ENCODE measurements around the gene PYROXD2. TPM values are rescaled to one million over a fixed set of nuclear protein-coding genes. Genes with fewer than 3 reads are reported as not detected.
"Not testable (repeated sequence)": the region's sequence is repeated elsewhere in the genome, so short reads cannot be mapped to it uniquely, and the experiment has no call there.

The PYROXD2 gene
- total and polyA plus RNA-seq, 12 donors = 4.6 to 70.6 (median 28.3) TPM

DNA sequence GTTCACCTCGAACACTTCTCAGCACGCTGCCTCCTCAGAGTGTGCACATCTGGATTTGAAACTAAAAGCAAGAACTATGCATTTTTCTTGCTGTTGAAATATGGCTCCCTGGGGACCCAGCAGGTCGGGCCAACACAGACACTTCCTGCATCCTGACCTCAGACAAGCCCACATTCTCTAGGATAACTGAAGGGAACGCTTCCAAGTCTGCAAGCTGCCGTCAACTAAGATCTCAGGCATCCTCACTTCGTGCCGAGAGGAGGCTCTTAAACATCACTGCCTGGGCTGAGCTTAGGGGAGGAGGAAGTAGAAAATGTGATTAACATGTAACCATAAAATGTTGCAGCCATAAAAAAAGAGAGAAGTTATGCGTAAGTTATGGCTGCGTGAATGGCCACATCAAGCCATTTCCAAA, 65.5 kb downstream of the PYROXD2 start:
- Histone ChIP-seq H3K9me3 (replicated peaks in 1 of 3) (no peaks in the 10 kb centered on the region), H3K36me3 (replicated peaks in 1 of 2) (no peaks in the 10 kb centered on the region), H3K4me1 (replicated peaks in 1 of 2) (peaks cover 0 to 8% of the 10 kb centered on the region in 2 donors), H3K27ac (peak overlapping the region in 1 of 5 donors; percentile 69), H3K4me3 (no peak overlapping the region), H3K27me3 (no peaks in the 10 kb centered on the region)
- DNase-seq = peak in 6 of 7 donors; percentile 38 to 83 (median 54)
- 26 to 34% (median 27%) methylated on average over 9 of the region's 9 CpGs for WGBS, 4 donors
- intact Hi-C loops (cut with DNase I) = no loop called here
- TF ChIP-seq, protein P1, sequence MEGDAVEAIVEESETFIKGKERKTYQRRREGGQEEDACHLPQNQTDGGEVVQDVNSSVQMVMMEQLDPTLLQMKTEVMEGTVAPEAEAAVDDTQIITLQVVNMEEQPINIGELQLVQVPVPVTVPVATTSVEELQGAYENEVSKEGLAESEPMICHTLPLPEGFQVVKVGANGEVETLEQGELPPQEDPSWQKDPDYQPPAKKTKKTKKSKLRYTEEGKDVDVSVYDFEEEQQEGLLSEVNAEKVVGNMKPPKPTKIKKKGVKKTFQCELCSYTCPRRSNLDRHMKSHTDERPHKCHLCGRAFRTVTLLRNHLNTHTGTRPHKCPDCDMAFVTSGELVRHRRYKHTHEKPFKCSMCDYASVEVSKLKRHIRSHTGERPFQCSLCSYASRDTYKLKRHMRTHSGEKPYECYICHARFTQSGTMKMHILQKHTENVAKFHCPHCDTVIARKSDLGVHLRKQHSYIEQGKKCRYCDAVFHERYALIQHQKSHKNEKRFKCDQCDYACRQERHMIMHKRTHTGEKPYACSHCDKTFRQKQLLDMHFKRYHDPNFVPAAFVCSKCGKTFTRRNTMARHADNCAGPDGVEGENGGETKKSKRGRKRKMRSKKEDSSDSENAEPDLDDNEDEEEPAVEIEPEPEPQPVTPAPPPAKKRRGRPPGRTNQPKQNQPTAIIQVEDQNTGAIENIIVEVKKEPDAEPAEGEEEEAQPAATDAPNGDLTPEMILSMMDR (IDR thresholded peaks at IDR 0.05) = no peak
- no peak for TF ChIP-seq POLR2A (IDR thresholded peaks at IDR 0.05)

DNA sequence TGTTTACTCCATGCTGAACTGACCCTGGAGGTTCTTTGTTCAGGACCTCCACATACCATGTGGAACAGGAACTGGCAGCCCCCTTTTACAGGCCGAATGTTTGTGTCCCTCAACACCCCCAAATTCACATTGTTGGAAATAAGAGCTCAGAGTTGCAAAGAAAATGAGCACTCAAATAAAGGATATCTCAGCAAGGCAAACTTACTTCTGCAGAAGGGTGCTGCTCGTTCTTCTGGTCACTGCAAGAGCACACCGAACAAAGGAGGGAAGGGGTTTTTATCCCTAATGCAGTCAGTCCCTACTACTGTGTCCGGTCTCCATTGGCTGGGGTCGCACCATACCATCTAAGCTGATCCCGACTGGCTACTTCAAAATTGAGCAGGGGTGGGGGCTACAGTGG, 68.1 kb downstream of the PYROXD2 start:
- intact Hi-C loops (cut with DNase I) = no loop called here
- H3K4me3 ChIP-seq = no peak overlapping the region
- H3K9me3 ChIP-seq (replicated peaks in 1 of 3) = no peaks in the 10 kb centered on the region
- H3K4me1 ChIP-seq (replicated peaks in 1 of 2) = peaks cover 0 to 8% of the 10 kb centered on the region in 2 donors
- TF ChIP-seq, protein P1 (IDR thresholded peaks at IDR 0.05) = no peak
- 74 to 84% (median 76%) methylated on average over 6 of the region's 6 CpGs for WGBS, 4 donors
- no peaks in the 10 kb centered on the region for H3K36me3 ChIP-seq (replicated peaks in 1 of 2)
- no peaks in the 10 kb centered on the region for H3K27me3 ChIP-seq
- no peak for DNase-seq
- H3K27ac ChIP-seq = no peak overlapping the region

DNA sequence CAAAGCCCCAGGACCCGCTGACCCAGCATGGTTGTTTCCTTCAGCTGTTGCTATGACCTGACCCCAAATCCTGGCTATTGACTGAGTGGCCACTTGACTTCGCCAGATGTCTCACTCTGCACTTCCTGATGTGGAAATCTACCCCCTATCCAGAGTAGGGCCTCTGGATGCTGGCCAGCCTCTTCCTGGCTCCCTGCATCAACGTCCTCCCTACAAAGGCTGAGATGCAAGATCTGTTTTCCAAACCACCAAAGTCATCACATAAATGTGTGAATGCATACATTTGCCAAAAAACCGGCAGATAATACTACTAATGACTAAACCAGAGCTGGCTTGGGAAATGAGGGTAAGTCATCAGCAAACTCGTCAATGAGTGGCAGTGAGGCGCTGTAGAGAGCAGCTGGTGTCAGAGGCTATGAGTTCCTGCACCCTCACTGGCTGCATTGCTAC, 70.4 kb downstream of the PYROXD2 start:
- no peaks in the 10 kb centered on the region for H3K36me3 ChIP-seq (replicated peaks in 1 of 2)
- TF ChIP-seq, protein P1 (IDR thresholded peaks at IDR 0.05) = no peak
- no peak for TF ChIP-seq POLR2A (IDR thresholded peaks at IDR 0.05)
- no peaks in the 10 kb centered on the region for H3K9me3 ChIP-seq (replicated peaks in 1 of 3)
- H3K4me1 ChIP-seq (replicated peaks in 1 of 2) = peaks cover 3 to 21% of the 10 kb centered on the region in 2 donors
- DNase-seq = peak; percentile 35 to 86 (median 72)
- H3K4me3 ChIP-seq = no peak overlapping the region
- intact Hi-C loops (cut with DNase I) = no loop called here
- H3K27ac ChIP-seq = peak overlapping the region in 1 of 5 donors; percentile 56
- H3K27me3 ChIP-seq = no peaks in the 10 kb centered on the region
- WGBS, 4 donors = 47 to 55% (median 52%) methylated on average over 6 of the region's 6 CpGs

DNA sequence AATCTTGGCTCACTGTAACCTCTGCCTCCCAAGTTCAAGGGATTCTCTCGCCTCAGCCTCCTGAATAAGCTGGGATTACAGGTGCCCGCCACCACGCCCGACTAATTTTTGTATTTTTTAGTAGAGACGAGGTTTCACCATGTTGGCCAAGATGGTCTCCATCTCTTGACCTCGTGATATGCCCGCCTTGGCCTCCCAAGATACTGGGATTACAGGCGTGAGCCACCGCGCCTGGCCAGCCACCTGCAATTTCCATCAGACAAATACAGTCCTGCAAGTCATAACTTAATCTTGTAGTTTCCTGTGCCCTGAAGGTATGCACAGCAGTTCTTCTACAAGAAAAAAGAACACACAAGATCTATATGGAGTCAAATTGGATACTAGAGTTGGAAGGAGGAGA, 73.3 kb downstream of the PYROXD2 start:
- H3K27ac ChIP-seq; H3K4me3 ChIP-seq; H3K27me3 ChIP-seq; H3K9me3 ChIP-seq (replicated peaks in 1 of 3); H3K36me3 ChIP-seq (replicated peaks in 1 of 2); DNase-seq; intact Hi-C loops (cut with DNase I): not testable (repeated sequence)
- peaks cover 3 to 17% of the 10 kb centered on the region in 2 donors for H3K4me1 ChIP-seq (replicated peaks in 1 of 2)
- 87 to 93% (median 90%) methylated on average over 10 of the region's 10 CpGs for WGBS, 4 donors

DNA sequence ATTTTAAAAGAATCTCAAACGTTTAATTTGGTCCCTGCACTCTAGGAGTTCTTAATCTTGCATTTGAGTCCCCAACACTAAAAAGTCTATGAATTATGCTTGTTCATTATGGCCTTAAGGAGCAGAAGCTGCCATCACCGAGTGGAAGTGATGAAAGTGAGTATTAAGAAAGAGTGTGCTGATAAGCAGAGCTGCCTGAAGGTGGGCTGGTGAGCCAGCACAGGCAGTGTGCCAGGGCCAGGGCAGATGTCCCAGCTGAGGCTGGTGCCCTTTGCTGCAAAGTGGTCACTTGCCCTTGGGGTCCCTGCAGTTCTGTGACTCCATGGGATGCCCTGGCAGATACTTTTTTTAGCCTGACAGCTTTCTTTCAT, 74.1 kb downstream of the PYROXD2 start:
- 14 to 24% (median 22%) methylated on average over 2 of the region's 2 CpGs for WGBS, 4 donors
- Histone ChIP-seq H3K9me3 (replicated peaks in 1 of 3) (no peaks in the 10 kb centered on the region), H3K27me3 (no peaks in the 10 kb centered on the region), H3K4me1 (replicated peaks in 1 of 2) (peaks cover 3 to 17% of the 10 kb centered on the region in 2 donors), H3K27ac (no peak overlapping the region), H3K4me3 (no peak overlapping the region), H3K36me3 (replicated peaks in 1 of 2) (no peaks in the 10 kb centered on the region)
- intact Hi-C loops (cut with DNase I) = no loop called here
- peak in 5 of 7 donors; percentile 26 to 56 (median 42) for DNase-seq
- TF ChIP-seq POLR2A (IDR thresholded peaks at IDR 0.05) = no peak
- TF ChIP-seq, protein P1 (IDR thresholded peaks at IDR 0.05) = no peak
